Activated CD8-positive, alpha-beta T cell treated with anti-CD3 and anti-CD28 coated beads for 36 hours (primary cell): ENCODE data around the gene ING1. TPM values are rescaled to one million over a fixed set of nuclear protein-coding genes. Genes with fewer than 3 reads are reported as not detected.
"Not testable (repeated sequence)": the region's sequence is repeated elsewhere in the genome, so short reads cannot be mapped to it uniquely, and the experiment has no call there.

Experiments used
- ATAC-seq: fragments of 200-7000 bp; cut with Tn5 transposase; one replicate; pipeline ENCODE4 v1.10.0; 2021; ENCODE audit warnings: mild to moderate bottlenecking, moderate library complexity
- CTCF ChIA-PET: fragments of 350-600 bp; sonication (Branson Sonifier 250); formaldehyde crosslinking; loops from one replicate; lab custom pipeline; 2021; ENCODE audit warnings: antibody characterized with exemption; lab: Charles Lee
- POLR2A ChIA-PET: fragments of 350-600 bp; sonication (Branson Sonifier 250); formaldehyde crosslinking; loops from one replicate; lab custom pipeline; 2021; ENCODE audit warnings: antibody characterized with exemption; lab: Charles Lee
- DNase-seq: peaks from one replicate; pipeline ENCODE4 v3.0.0-alpha.2; 2020
- H3K27ac Mint-ChIP-seq: one replicate; pipeline ENCODE4 v1.8.0; 2021; ENCODE audit warnings: mild to moderate bottlenecking, mixed read lengths
- H3K27me3 Mint-ChIP-seq: one replicate; pipeline ENCODE4 v1.8.0; 2021; ENCODE audit warnings: mixed read lengths
- H3K36me3 Mint-ChIP-seq: one replicate; pipeline ENCODE4 v1.8.0; 2021; ENCODE audit warnings: low read depth, mixed read lengths
- H3K4me1 Mint-ChIP-seq: one replicate; pipeline ENCODE4 v1.8.0; 2021; ENCODE audit warnings: low read depth, mixed read lengths
- H3K4me3 Mint-ChIP-seq: one replicate; pipeline ENCODE4 v1.8.0; 2021; ENCODE audit warnings: mild to moderate bottlenecking, moderate library complexity, mixed read lengths
- H3K9me3 Mint-ChIP-seq: one replicate; pipeline ENCODE4 v1.8.0; 2021; ENCODE audit warnings: mixed read lengths
- intact Hi-C: fragments of 100-400 bp; cut with micrococcal nuclease; formaldehyde crosslinking; loops from one replicate; pipeline ENCODE4 v1.10.0; 2022
- total RNA-seq, 2 experiments: library from RNA; stranded (reverse); gene quantifications; one replicate each; pipeline ENCODE4 v1.2.3, GENCODE V29; 2021
- TF ChIP-seq, protein P1 (sequence below): fragments of 200-600 bp; IDR thresholded peaks from one replicate; pipeline ENCODE4 v1.8.0; 2022; ENCODE audit warnings: antibody characterized with exemption, mild to moderate bottlenecking

The ING1 gene
- total RNA-seq, 2 experiments from 2014 or later = 22.0 to 22.2 TPM

DNA sequence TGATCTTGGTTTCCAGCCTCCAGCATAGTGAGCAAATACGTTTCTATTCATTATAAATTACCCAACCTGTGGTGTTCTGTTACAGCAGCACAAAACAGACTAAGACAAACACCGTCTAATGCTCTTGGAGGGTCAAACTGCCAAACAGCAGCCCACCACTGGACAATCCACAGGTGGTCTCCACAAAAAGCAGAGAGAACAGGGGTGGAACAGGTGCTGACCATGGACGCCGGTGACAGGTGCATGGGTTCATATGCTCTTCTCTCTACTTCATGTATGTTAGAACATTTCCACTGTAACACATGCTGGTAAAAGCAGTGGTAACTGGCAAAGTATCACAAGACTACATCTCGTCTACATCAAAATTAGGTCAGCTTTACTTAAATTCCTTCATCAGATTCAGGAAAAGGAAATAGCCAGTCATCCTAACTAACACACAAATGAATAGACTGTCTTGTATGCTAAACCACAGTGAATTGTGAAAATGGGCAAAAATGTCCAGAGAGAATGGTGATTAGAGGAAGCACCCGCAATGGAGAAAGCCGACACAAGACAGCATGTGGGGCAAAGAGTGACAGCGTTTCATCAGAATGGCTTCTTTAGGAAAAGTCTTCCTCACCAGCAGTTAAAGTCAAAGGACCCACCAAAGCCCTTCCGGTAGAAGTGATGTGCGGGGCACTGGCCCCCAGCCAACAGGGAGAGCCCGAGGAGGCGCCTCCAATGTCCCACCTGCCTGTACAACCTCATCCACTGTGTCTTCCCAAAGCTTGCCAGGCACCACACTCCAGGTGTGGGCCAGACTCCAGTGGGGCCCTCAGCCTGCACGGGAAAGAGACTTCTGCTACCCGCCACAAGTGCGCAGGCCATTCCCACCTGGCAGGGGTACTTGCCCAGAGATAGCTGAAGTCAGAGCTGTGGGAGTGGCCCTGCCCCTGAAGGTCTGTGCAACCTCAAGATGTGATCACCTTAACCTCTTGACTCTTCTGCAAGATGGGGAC lies 14.1 kb upstream of the ING1 start:
- intact Hi-C loops = no loop called here
- Mint-ChIP-seq H3K4me3 (no peak overlapping the region), H3K36me3 (peaks cover 54% of the 10 kb centered on the region), H3K27ac (no peak overlapping the region), H3K9me3 (no peaks in the 10 kb centered on the region), H3K27me3 (no peaks in the 10 kb centered on the region), H3K4me1 (peaks cover 46% of the 10 kb centered on the region)
- ChIA-PET POLR2A (interaction anchor here (1.0 kb wide), 1 partner anchor 59 kb away, joined by 3 read pairs; no protein-coding TSS in a partner anchor), CTCF (interaction anchor here (0.6 kb wide), 1 partner anchor 518 kb away, joined by 3 read pairs; no protein-coding TSS in a partner anchor)
- TF ChIP-seq, protein P1, sequence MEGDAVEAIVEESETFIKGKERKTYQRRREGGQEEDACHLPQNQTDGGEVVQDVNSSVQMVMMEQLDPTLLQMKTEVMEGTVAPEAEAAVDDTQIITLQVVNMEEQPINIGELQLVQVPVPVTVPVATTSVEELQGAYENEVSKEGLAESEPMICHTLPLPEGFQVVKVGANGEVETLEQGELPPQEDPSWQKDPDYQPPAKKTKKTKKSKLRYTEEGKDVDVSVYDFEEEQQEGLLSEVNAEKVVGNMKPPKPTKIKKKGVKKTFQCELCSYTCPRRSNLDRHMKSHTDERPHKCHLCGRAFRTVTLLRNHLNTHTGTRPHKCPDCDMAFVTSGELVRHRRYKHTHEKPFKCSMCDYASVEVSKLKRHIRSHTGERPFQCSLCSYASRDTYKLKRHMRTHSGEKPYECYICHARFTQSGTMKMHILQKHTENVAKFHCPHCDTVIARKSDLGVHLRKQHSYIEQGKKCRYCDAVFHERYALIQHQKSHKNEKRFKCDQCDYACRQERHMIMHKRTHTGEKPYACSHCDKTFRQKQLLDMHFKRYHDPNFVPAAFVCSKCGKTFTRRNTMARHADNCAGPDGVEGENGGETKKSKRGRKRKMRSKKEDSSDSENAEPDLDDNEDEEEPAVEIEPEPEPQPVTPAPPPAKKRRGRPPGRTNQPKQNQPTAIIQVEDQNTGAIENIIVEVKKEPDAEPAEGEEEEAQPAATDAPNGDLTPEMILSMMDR = no peak
- DNase-seq = no peak
- ATAC-seq = no peak

DNA sequence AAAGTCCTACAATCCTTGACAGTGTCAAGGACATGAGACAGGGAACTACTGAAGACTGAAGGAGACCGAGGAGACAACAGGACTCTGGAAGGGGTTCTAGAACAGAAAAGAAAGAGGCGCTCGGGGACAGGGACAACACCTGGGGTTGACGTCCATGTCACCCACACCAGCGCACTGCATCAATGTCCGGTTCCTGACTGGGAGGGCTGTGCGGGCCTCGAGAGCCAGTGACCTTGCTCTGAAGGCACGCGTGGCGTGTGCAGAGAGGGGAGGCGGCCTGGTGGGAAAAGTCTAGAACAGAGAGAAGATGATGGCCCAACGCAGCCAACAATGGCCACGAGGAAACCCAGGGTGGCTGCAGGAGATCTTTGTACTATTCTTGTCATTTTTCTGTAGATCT lies 13.3 kb upstream of the ING1 start:
- intact Hi-C loops = no loop called here
- Mint-ChIP-seq H3K4me3 (no peak overlapping the region), H3K27me3 (no peaks in the 10 kb centered on the region), H3K4me1 (peaks cover 46% of the 10 kb centered on the region), H3K27ac (no peak overlapping the region), H3K9me3 (no peaks in the 10 kb centered on the region), H3K36me3 (peaks cover 54% of the 10 kb centered on the region)
- ATAC-seq (no peak), DNase-seq (no peak)
- TF ChIP-seq, protein P1 = no peak
- CTCF ChIA-PET = no interaction called here
- POLR2A ChIA-PET = no interaction called here

DNA sequence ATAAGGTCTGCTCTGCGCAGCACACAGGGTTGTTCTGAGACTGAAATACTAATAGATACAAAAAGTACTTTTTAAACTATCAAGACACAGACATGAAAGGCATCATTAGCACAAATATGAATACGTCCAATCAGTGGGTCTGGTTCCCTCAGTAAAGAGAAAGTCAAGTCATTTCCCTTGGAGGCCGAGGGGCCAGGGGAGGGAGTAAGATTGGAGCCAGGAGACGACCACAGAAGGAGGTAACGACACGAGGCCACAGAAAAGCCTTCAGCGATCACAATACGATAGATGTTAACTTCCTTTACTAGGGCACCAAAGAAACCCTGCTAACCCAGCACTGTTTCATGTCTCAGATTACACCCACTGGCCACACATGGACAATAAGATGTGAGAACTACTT lies 12.9 kb upstream of the ING1 start:
- H3K9me3 Mint-ChIP-seq = no peaks in the 10 kb centered on the region
- H3K4me3 Mint-ChIP-seq = no peak overlapping the region
- intact Hi-C loops = no loop called here
- peaks cover 46% of the 10 kb centered on the region for H3K4me1 Mint-ChIP-seq
- ChIA-PET CTCF (interaction anchor here (2.6 kb wide), 1 partner anchor 17 kb away, joined by 8 read pairs; no protein-coding TSS in a partner anchor), POLR2A (no interaction called here)
- no peak for ATAC-seq
- peaks cover 53% of the 10 kb centered on the region for H3K36me3 Mint-ChIP-seq
- no peak for DNase-seq
- H3K27me3 Mint-ChIP-seq = no peaks in the 10 kb centered on the region
- no peak overlapping the region for H3K27ac Mint-ChIP-seq
- TF ChIP-seq, protein P1 = no peak

DNA sequence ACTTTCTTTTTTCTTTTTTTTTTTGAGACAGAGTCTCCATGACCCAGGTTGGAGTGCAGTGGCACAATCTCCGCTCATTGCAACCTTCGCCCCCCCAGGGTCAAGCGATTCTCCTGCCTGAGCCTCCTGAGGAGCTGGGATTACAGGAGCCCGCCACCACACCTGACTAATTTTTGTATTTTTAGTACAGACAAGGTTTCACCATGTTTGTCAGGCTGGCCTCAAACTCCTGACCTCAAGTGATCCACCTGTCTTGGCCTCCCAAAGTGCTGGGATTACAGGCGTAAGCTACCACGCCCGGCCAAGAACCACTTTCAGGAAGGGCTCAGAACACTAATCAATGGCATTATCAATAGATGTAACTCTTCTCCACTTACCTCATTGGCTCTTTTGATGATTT lies 12.4 kb upstream of the ING1 start:
- H3K4me1 Mint-ChIP-seq = peaks cover 46% of the 10 kb centered on the region

DNA sequence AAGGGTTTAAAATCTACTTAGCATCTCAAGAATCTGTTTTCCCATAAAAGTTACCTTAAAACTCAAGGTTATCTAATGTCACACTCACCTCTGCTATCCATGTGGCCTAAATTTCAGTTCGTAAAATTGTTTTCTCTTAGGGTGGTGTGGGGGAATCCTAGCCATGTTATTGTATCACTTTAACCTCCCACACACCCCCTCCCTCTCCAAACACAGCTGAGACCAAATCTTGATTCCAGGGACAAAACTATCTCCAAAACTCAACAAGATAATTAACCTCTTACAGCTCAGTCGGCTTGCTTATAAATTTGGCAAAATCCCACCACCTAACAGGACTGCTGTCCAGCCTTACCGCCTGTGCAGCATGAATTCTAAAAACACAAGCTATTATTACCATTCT lies 11.4 kb upstream of the ING1 start:
- Mint-ChIP-seq H3K27me3 (no peaks in the 10 kb centered on the region), H3K27ac (no peak overlapping the region), H3K4me3 (no peak overlapping the region), H3K36me3 (peaks cover 45% of the 10 kb centered on the region), H3K9me3 (no peaks in the 10 kb centered on the region), H3K4me1 (peaks cover 49% of the 10 kb centered on the region)
- TF ChIP-seq, protein P1 = no peak
- ChIA-PET CTCF (interaction anchor here (2.6 to 2.7 kb wide), 2 partner anchors 18 to 20 kb away, joined by 6 to 8 read pairs; no protein-coding TSS in a partner anchor), POLR2A (interaction anchor here (0.9 to 2.9 kb wide), 5 partner anchors 8 to 14 kb away, joined by 3 to 10 read pairs (median 3); no protein-coding TSS in a partner anchor)
- ATAC-seq = no peak
- intact Hi-C loops = no loop called here
- no peak for DNase-seq

More for the DNA sequence above, 12.4 kb upstream of the ING1 start:
- POLR2A ChIA-PET, H3K4me3 Mint-ChIP-seq, H3K9me3 Mint-ChIP-seq, H3K27ac Mint-ChIP-seq, DNase-seq, intact Hi-C loops, ATAC-seq, H3K27me3 Mint-ChIP-seq: not testable (repeated sequence)
- CTCF ChIA-PET = interaction anchor here (2.6 to 2.7 kb wide), 2 partner anchors 17 to 19 kb away, joined by 6 to 8 read pairs; no protein-coding TSS in a partner anchor
- peaks cover 50% of the 10 kb centered on the region for H3K36me3 Mint-ChIP-seq
